GM20000 (cell line): ENCODE measurements around the gene SRCIN1.

Experiments used
- DNase-seq: peaks from one replicate; pipeline ENCODE4 v3.0.0; 2012; ENCODE audit warnings: low spot score
- CTCF ChIP-seq: IDR thresholded peaks from 2 replicates; pipeline ENCODE4 v1.5.1; 2012; ENCODE audit warnings: mild to moderate bottlenecking, control low read depth; ENCODE audit errors: extremely low read depth, missing control alignments

The SRCIN1 gene

DNA sequence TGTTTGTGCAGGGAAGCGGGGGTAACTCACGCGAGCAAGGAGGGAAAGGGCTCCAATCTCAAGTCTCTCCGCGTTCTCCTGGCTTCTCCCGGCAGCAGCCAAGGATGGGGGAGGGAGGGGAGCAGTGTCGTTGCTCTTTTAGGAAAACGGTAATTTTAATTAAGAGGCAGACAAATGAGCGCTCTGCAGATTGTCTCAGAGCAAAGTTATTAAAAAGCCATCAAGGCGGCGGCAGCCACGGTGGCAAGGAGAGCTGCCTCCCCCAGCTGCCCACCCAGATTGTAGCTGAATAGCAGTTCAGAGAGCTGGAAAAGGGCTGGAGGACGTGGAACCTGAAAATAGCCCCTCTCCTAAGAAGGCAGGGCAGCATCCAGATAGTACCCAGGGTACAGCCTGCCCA, 11.6 kb downstream of the SRCIN1 start:
- no peak for TF ChIP-seq CTCF
- no peak for DNase-seq

DNA sequence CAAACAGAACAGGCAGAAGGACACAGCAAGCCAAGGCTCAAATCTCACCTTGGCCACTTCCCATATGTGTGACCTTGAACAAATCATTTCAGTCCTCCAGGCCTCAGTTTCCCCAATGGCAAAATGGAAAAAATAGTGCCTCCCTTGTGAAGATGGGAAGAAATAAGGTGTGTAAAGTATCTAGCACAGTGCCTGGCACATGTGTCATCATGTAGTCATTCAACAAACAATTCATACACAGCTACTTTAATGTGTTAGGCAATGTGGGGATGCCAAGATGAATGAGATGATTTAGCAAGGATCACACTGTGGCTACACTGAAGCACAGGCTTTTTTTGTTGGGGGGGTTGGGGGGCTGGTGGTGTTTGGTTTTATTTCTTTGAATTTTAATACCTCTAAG, 13.3 kb downstream of the SRCIN1 start:
- no peak for TF ChIP-seq CTCF
- no peak for DNase-seq

GRCh38 chr17:38591759-38592241, 14.0 kb downstream of the SRCIN1 start:
- no peak for DNase-seq
- no peak for TF ChIP-seq CTCF

GRCh38 chr17:38590988-38591758, 14.6 kb downstream of the SRCIN1 start:
- DNase-seq: no peak
- no peak for TF ChIP-seq CTCF

DNA sequence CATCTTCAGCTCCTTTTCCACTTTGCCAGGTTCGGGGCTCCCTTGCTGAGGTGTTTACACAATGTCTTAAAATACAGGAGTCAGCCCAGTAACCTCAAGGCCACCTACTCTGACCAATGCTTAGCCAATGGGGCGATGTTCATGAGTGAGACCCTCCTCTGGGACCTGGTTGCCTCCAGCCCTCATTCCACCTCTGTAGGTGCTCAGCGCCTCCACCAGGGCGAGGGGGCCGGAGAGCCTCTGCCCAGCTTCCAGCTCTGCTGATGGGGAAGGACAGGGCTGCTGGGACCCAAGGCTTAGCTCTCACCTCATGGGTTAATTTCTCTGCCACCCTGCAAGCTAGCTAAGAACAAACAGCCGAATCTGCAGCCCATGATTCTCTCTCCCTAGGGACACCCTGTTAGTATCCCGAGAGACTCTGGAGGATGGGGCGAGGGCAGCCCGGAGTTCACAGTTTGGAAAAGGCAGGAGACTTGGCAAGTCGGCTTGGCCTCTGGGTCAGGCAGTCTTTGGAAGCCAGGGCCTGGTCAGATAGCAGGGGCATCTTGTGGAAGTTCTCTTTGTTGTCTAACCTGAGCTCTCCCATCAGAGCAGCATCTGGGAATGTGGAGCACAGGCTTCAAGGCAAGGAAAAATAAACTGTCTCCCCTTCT, 16.2 kb downstream of the SRCIN1 start:
- TF ChIP-seq CTCF: no peak
- no peak for DNase-seq

- DNase-seq: no peak
- TF ChIP-seq CTCF: no peak
These were observed 17.0 kb downstream of the SRCIN1 start for GRCh38 chr17:38588788-38589174.
